Choroid plexus epithelial cell (primary cell): Measurements from ENCODE around the gene AUTS2.

Experiments
- DNase-seq: peaks from one replicate; pipeline ENCODE4 v3.0.0-alpha.2; 2010; ENCODE audit warnings: low read depth
- H3K4me3 ChIP-seq: 2 replicates; pipeline ENCODE4 v1.5.1; 2011; ENCODE audit warnings: low read depth, mild to moderate bottlenecking, control low read depth, low read length, moderate library complexity
- CTCF ChIP-seq: conservative IDR thresholded peaks from 2 replicates; pipeline ENCODE4 v1.5.1; 2011; ENCODE audit warnings: low read depth, mild to moderate bottlenecking, control low read depth, inconsistent platforms, low read length, moderate library complexity

Gene AUTS2

GRCh38 chr7:70060298-70061068 lies 462.2 kb downstream of the AUTS2 start:
- DNase-seq = no peak
- no peak overlapping the region for H3K4me3 ChIP-seq
- TF ChIP-seq CTCF = no peak

GRCh38 chr7:70063371-70063770 lies 465.1 kb downstream of the AUTS2 start:
- no peak overlapping the region for H3K4me3 ChIP-seq
- TF ChIP-seq CTCF = no peak
- no peak for DNase-seq

- no peak overlapping the region for H3K4me3 ChIP-seq
- no peak for TF ChIP-seq CTCF
- no peak for DNase-seq
Observed at GRCh38 chr7:70063927-70064326, 465.7 kb downstream of the AUTS2 start.

- DNase-seq = no peak
- TF ChIP-seq CTCF = no peak
- no peak overlapping the region for H3K4me3 ChIP-seq
Observed at GRCh38 chr7:70066844-70067243, 468.6 kb downstream of the AUTS2 start.

- no peak for DNase-seq
- TF ChIP-seq CTCF = no peak
- no peak overlapping the region for H3K4me3 ChIP-seq
Observed at GRCh38 chr7:70068531-70068930, 470.3 kb downstream of the AUTS2 start.

- TF ChIP-seq CTCF = no peak
- DNase-seq = no peak
- no peak overlapping the region for H3K4me3 ChIP-seq
Observed at GRCh38 chr7:70069977-70070376, 471.7 kb downstream of the AUTS2 start.

GRCh38 chr7:70071766-70072165 lies 473.5 kb downstream of the AUTS2 start:
- no peak overlapping the region for H3K4me3 ChIP-seq
- DNase-seq = no peak
- no peak for TF ChIP-seq CTCF
